ENCODE data around the gene RGP1. TPM values are rescaled to one million over a fixed set of nuclear protein-coding genes. Genes with fewer than 3 reads are reported as not detected.

Gene RGP1, protein sequence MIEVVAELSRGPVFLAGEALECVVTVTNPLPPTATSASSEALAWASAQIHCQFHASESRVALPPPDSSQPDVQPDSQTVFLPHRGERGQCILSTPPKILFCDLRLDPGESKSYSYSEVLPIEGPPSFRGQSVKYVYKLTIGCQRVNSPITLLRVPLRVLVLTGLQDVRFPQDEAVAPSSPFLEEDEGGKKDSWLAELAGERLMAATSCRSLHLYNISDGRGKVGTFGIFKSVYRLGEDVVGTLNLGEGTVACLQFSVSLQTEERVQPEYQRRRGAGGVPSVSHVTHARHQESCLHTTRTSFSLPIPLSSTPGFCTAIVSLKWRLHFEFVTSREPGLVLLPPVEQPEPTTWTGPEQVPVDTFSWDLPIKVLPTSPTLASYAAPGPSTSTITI
- 10 to 100 TPM; 24.6 to 30.1 TPM for total RNA-seq
- polyA plus RNA-seq (2013, experiment 1 of 2), result 21.1 TPM
- 20.2 TPM for polyA plus RNA-seq (2013, experiment 2 of 2)
- long read RNA-seq, experiment 1, partial matches to known transcripts, result 0 of 2 reads
- long read RNA-seq, experiment 1, other reads (novel, unspliced or antisense), result 2 of 2 reads
- long read RNA-seq, experiment 2, full-length matches to known transcripts, result 6 of 31 reads
- long read RNA-seq, experiment 2, partial matches to known transcripts, result 0 of 31 reads
- long read RNA-seq, experiment 2, other reads (novel, unspliced or antisense), result 25 of 31 reads
- long read RNA-seq, experiment 3, full-length matches to known transcripts, result 17 of 25 reads
- long read RNA-seq, experiment 3, partial matches to known transcripts, result 3 of 25 reads
- long read RNA-seq, experiment 3, other reads (novel, unspliced or antisense), result 5 of 25 reads
- long read RNA-seq, experiment 4, partial matches to known transcripts, result 1 of 8 reads
- long read RNA-seq, experiment 4, other reads (novel, unspliced or antisense), result 7 of 8 reads

DNA sequence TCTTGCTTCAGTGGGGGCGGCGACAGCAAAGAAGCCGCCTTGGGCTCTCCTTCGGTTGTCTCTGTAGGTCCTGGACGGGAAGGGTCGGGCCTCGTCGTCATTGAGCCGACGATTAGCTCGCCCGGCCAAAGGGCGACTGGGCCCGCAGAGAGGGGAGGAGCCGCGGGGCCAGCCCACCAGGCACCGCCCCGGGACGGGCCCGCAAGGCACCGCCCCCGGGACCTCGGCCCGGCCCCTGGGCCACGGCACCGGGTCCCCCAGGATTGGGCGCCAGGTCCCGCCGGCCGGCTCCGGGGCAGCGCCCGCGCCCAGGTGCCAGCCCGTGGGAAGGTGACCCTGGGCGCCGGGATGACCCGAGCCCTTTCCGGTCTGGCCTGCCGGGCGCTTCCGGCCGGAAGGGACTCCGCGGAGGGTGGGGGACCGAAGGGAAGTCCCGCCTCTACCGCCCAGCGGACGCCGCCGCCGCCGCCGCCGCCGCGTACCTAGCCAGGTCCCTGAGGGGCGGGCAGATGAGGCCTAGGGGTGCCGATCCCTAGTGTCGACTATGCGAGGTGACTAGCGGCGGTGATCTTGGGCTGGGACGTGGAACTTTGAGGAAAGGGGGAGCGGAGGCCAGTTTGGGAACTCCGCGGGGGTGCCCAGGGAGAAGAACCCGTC is at the start of gene RGP1, which contains the start of gene GBA2:
TSS of gene RGP1 (plus strand) at position 430 of the 657 bp plus-strand sequence. CDS start 469 bp downstream, outside the sequence.
TSS of gene GBA2 (minus strand) at position 371 of the 657 bp plus-strand sequence. CDS start 524 bp downstream, outside the sequence.
- peaks cover 24% of the 10 kb centered on the region for H3K4me1 Mint-ChIP-seq
- no peaks in the 10 kb centered on the region for H3K4me1 ChIP-seq (ENCODE audit: control insufficient read depth, insufficient read depth, low read length)
- TF ChIP-seq CTCF (conservative IDR thresholded peaks at IDR 0.05), result no peak
- H3K27ac Mint-ChIP-seq, result peak within 1 kb of the TSS; percentile 92
- peaks cover 39% of the 10 kb centered on the region for H3K36me3 Mint-ChIP-seq (ENCODE audit: low read depth)
- no peaks in the 10 kb centered on the region for H3K9me3 ChIP-seq (ENCODE audit: control insufficient read depth, low read length)
- no peaks in the 10 kb centered on the region for H3K27me3 Mint-ChIP-seq (ENCODE audit: insufficient read depth)
- H3K9me3 Mint-ChIP-seq, result no peaks in the 10 kb centered on the region
- H3K9ac ChIP-seq (ENCODE audit: extremely low read depth, low read length, poor library complexity, severe bottlenecking), result peak within 1 kb of the TSS; percentile 77
- peak within 1 kb of the TSS; percentile 94 for H3K4me3 ChIP-seq (ENCODE audit: low read length)
- 0% methylated on average over 20 to 69 of the region's 69 CpGs for WGBS, 2 experiments (ENCODE audit: insufficient coverage in 1 of 2, insufficient read length in 1 of 2)
- H3K4me3 Mint-ChIP-seq, result peak within 1 kb of the TSS; percentile 92
- H3K27me3 ChIP-seq (ENCODE audit: control insufficient read depth, insufficient read depth, low read length, poor library complexity, severe bottlenecking), result no peaks in the 10 kb centered on the region
- peak; percentile 93 for DNase-seq
- H3K36me3 ChIP-seq (ENCODE audit: control insufficient read depth, insufficient read depth, low read length), result peaks cover 50% of the 10 kb centered on the region
- H3K27ac ChIP-seq (ENCODE audit: low read depth, low read length), result no peak within 1 kb of the TSS

DNA sequence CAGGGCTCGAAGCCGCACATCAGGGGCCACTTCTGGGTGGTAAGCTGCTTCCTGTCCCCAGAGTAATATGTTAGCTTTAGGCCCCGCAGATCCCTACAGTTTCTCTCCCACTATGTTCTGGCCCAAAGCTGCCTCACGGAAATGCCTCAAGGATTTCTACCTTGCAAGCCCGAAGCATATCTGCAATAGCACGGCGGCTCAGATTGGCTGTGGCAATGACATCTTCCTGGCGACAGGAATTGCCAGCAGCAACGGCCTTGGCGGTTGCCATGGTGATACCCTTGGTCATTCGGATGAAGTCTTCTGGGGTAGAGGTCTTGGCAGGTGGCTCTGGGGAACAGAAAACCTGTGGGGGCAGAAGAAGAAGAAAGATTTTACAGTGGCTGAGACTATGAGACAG is 49.1 kb upstream of the RGP1 start:
- H3K36me3 Mint-ChIP-seq (ENCODE audit: low read depth), result peaks cover 50% of the 10 kb centered on the region
- no peak for DNase-seq
- H3K9me3 Mint-ChIP-seq, result no peaks in the 10 kb centered on the region
- H3K36me3 ChIP-seq (ENCODE audit: control insufficient read depth, insufficient read depth, low read length), result peaks cover 91% of the 10 kb centered on the region
- no peak overlapping the region for H3K27ac ChIP-seq (ENCODE audit: low read depth, low read length)
- WGBS, 2 experiments (ENCODE audit: insufficient coverage in 1 of 2, insufficient read length in 1 of 2), result 92 to 95% methylated on average over 11 of the region's 11 CpGs
- no peaks in the 10 kb centered on the region for H3K27me3 ChIP-seq (ENCODE audit: control insufficient read depth, insufficient read depth, low read length, poor library complexity, severe bottlenecking)
- no peak overlapping the region for H3K27ac Mint-ChIP-seq
- H3K9ac ChIP-seq (ENCODE audit: extremely low read depth, low read length, poor library complexity, severe bottlenecking), result no peak overlapping the region
- H3K4me3 ChIP-seq (ENCODE audit: low read length), result no peak overlapping the region
- no peaks in the 10 kb centered on the region for H3K27me3 Mint-ChIP-seq (ENCODE audit: insufficient read depth)
- H3K4me3 Mint-ChIP-seq, result no peak overlapping the region
- H3K9me3 ChIP-seq (ENCODE audit: control insufficient read depth, low read length), result no peaks in the 10 kb centered on the region
- peaks cover 2% of the 10 kb centered on the region for H3K4me1 Mint-ChIP-seq
- no peaks in the 10 kb centered on the region for H3K4me1 ChIP-seq (ENCODE audit: control insufficient read depth, insufficient read depth, low read length)
- no peak for TF ChIP-seq CTCF (conservative IDR thresholded peaks at IDR 0.05)

GRCh38 chr9:35700942-35701341 is 48.1 kb upstream of the RGP1 start:
- H3K36me3 Mint-ChIP-seq (ENCODE audit: low read depth), result peaks cover 53% of the 10 kb centered on the region
- peaks cover 95% of the 10 kb centered on the region for H3K36me3 ChIP-seq (ENCODE audit: control insufficient read depth, insufficient read depth, low read length)
- no peak overlapping the region for H3K27ac Mint-ChIP-seq

More at GRCh38 chr9:35700942-35701341, 48.1 kb upstream of the RGP1 start:
- TF ChIP-seq CTCF (conservative IDR thresholded peaks at IDR 0.05), result no peak
- Histone ChIP-seq H3K27me3 (ENCODE audit: control insufficient read depth, insufficient read depth, low read length, poor library complexity, severe bottlenecking) (no peaks in the 10 kb centered on the region), H3K27ac (ENCODE audit: low read depth, low read length) (no peak overlapping the region), H3K9me3 (ENCODE audit: control insufficient read depth, low read length) (no peaks in the 10 kb centered on the region), H3K4me3 (ENCODE audit: low read length) (no peak overlapping the region), H3K9ac (ENCODE audit: extremely low read depth, low read length, poor library complexity, severe bottlenecking) (no peak overlapping the region), H3K4me1 (ENCODE audit: control insufficient read depth, insufficient read depth, low read length) (no peaks in the 10 kb centered on the region)
- Mint-ChIP-seq H3K4me1 (peaks cover 2% of the 10 kb centered on the region), H3K9me3 (no peaks in the 10 kb centered on the region), H3K4me3 (no peak overlapping the region), H3K27me3 (ENCODE audit: insufficient read depth) (no peaks in the 10 kb centered on the region)
- no peak for DNase-seq

Measured in endodermal cell (in vitro differentiated cells).